ENCODE data around the gene STK40.

The STK40 gene

DNA sequence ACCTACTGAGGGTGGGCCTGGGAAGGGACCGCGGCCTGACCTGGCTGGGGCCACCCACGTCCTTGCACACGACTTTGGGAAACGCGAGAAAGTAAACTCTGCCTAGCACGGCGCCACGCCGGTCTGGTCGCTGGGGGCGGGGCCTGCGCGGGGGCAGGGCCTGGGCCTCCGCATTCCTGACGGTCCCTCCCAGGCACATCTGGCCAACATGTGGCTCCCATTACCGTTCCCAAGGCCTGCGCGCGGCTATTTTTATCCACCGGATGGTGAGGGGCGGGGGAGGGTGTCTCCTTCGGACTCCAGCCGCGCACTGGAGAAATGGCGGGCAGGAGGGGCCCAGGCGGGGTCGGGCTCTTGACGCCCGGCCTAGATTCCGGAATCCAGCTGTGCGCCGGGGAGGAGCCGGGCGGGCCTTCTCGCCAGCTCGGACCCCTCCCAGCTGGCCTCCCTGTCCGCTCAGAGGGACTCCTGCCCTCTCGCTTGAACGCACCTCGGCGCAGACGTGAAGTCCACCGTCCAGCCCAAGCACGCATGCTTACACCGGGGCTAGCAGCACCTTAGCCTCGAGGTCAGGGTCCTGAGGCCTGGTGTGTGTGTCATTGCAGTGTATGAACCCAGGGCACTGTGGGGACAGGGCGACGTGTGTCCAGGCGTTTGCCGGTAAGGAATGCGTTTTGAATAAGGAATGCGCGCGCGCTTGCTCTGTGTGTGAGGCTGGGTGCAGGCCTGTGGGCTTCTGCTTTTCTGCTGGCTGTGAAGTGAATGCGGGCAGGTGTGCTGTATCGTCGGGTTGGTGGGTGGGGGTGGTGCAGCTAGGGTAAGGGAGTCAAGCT, 64.4 kb downstream of the STK40 start:
- H3K9ac ChIP-seq (ENCODE audit: low read depth, low read length): peak overlapping the region; percentile 81
- no peaks in the 10 kb centered on the region for H3K4me1 ChIP-seq (ENCODE audit: control insufficient read depth, insufficient read depth, low read length)
- peak overlapping the region; percentile 47 for H3K4me3 ChIP-seq (ENCODE audit: low read depth, low read length)
- H3K36me3 ChIP-seq (ENCODE audit: control insufficient read depth, insufficient read depth, low read length): no peaks in the 10 kb centered on the region
- H3K9me3 ChIP-seq (ENCODE audit: control insufficient read depth, insufficient read depth, low read length): no peaks in the 10 kb centered on the region
- peaks cover 43% of the 10 kb centered on the region for H3K27me3 ChIP-seq (ENCODE audit: control insufficient read depth, insufficient read depth, low read length)

DNA sequence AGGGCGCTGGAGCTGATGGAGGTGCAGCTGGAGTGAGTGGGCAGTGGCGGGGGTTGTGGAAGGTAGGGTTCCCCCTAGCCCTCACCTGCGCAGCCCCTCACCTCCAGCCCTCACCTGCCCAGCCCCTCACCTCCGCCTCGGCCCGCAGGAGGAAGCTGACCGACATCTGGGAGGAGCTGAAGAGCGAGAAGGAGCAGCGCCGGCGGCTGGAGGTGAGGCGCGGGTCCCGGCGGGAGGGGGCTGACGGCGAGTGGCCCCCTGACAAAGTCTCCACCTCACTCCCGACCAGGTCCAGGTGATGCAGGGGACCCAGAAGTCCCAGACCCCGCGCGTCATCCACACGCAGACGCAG, 65.0 kb downstream of the STK40 start:
- Histone ChIP-seq H3K27me3 (ENCODE audit: control insufficient read depth, insufficient read depth, low read length) (peaks cover 40% of the 10 kb centered on the region), H3K36me3 (ENCODE audit: control insufficient read depth, insufficient read depth, low read length) (no peaks in the 10 kb centered on the region), H3K4me3 (ENCODE audit: low read depth, low read length) (peak overlapping the region; percentile 47), H3K4me1 (ENCODE audit: control insufficient read depth, insufficient read depth, low read length) (no peaks in the 10 kb centered on the region), H3K9ac (ENCODE audit: low read depth, low read length) (peak overlapping the region; percentile 81), H3K9me3 (ENCODE audit: control insufficient read depth, insufficient read depth, low read length) (no peaks in the 10 kb centered on the region)

DNA sequence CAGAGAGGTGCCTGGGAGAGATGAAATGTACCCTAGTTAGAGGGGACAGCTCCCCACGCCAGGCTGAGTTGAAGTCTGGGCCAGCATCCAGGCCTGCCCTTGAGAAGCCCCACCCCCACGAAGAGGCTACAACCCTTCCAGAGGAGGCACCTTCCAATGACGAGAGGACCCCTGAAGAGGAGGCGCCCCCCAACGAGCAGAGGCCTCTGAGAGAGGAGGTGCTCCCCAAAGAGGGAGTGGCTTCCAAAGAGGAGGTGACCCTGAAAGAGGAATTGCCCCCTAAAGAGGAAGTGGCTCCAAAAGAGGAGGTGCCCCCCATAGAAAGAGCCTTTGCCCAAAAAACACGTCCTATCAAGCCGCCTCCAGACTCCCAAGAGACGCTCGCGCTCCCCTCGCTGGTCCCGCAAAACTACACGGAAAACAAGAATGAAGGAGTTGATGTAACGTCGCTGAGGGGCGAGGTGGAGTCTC, 65.4 kb downstream of the STK40 start:
- Histone ChIP-seq H3K9ac (ENCODE audit: low read depth, low read length) (peak overlapping the region; percentile 81), H3K27me3 (ENCODE audit: control insufficient read depth, insufficient read depth, low read length) (peaks cover 38% of the 10 kb centered on the region), H3K4me1 (ENCODE audit: control insufficient read depth, insufficient read depth, low read length) (no peaks in the 10 kb centered on the region), H3K9me3 (ENCODE audit: control insufficient read depth, insufficient read depth, low read length) (no peaks in the 10 kb centered on the region), H3K36me3 (ENCODE audit: control insufficient read depth, insufficient read depth, low read length) (no peaks in the 10 kb centered on the region), H3K4me3 (ENCODE audit: low read depth, low read length) (peak overlapping the region; percentile 47)

DNA sequence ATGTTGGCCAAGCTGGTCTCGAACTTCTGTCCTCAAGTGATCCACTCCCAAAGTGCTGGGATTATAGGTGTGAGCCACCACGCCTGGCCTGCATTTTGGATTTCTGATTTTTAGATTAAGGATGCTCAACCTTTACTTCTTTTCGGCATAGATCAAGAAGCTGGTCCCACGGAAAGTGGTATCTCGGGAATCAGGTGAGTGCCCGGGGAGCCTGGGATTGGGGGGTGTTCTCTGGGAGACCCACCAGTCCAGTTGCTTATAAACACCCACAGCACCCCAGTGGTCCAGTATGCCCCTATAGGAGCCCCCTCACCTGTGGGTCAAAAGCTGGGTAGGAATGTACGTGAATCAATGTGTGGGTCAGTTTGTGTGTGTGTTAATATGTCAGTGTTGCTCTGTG, 76.3 kb downstream of the STK40 start:
- H3K4me3 ChIP-seq (ENCODE audit: low read depth, low read length): no peak overlapping the region
- H3K36me3 ChIP-seq (ENCODE audit: control insufficient read depth, insufficient read depth, low read length): peaks cover 3% of the 10 kb centered on the region
- no peaks in the 10 kb centered on the region for H3K27me3 ChIP-seq (ENCODE audit: control insufficient read depth, insufficient read depth, low read length)
- no peaks in the 10 kb centered on the region for H3K9me3 ChIP-seq (ENCODE audit: control insufficient read depth, insufficient read depth, low read length)
- peaks cover 3% of the 10 kb centered on the region for H3K4me1 ChIP-seq (ENCODE audit: control insufficient read depth, insufficient read depth, low read length)
- no peak overlapping the region for H3K9ac ChIP-seq (ENCODE audit: low read depth, low read length)

DNA sequence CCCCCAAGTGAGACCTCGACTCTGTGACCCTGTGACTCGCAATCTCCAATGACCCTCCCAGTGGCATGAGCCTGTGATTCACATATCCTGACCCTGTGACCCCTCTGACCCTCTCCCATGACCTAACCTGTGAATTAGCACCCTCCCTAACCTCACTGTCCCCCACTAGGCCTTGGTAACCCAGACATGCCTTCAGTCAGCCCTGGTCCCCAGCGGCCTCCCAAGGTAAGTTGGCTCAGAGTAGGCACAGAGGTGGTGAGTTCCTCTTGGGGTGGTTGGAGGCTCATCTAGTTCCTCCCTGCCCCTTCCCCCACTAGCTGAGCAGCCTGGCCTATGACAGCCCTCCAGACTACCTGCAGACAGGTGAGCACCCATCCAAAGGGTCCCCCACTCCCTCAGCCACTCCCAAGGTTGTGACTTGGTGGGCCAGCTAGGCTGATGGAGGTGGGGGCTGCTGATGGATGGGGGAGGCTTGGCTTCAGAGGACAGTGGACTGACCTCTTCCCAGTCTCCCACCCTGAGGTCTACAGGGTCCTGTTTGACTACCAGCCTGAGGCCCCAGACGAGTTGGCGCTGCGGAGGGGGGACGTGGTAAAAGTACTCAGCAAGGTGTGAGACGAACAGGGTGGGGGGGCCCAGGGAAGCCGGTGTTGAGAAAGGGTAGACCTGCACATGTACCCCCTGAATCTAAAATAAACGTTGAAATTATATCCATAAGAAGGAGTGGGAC, 78.0 kb downstream of the STK40 start:
- Histone ChIP-seq H3K36me3 (ENCODE audit: control insufficient read depth, insufficient read depth, low read length) (peaks cover 12% of the 10 kb centered on the region), H3K9ac (ENCODE audit: low read depth, low read length) (no peak overlapping the region), H3K4me1 (ENCODE audit: control insufficient read depth, insufficient read depth, low read length) (peaks cover 3% of the 10 kb centered on the region), H3K9me3 (ENCODE audit: control insufficient read depth, insufficient read depth, low read length) (no peaks in the 10 kb centered on the region), H3K27me3 (ENCODE audit: control insufficient read depth, insufficient read depth, low read length) (no peaks in the 10 kb centered on the region), H3K4me3 (ENCODE audit: low read depth, low read length) (peak overlapping the region; percentile 84)

DNA sequence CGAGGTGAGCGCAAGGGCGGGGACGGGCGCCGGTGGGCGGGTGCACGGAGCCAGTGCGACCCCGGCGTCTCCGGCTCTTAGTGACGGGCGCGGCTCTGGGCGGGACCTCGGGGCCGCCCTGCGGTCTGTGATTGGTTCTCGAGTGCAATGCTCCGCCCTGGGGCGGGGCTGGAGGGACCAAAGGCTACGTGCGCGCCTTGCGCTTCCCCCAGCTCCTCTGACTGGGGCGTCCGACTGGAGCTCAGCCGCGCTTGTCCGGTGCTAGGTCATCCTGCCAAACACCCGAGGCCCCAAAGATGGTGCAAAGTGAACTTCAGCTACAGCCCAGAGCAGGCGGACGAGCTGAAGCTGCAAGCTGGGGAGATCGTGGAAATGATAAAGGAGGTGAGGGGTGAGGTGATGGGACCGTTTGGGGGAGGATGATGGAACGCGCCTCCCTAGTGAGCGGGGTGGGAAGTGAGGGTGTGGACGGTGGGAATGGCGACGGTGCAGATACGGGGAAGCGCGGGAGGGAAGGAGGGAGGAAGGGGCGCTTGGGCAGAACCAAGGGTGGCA, 78.7 kb downstream of the STK40 start:
- no peak overlapping the region for H3K9ac ChIP-seq (ENCODE audit: low read depth, low read length)
- H3K4me3 ChIP-seq (ENCODE audit: low read depth, low read length): peak overlapping the region; percentile 84
- H3K9me3 ChIP-seq (ENCODE audit: control insufficient read depth, insufficient read depth, low read length): no peaks in the 10 kb centered on the region
- no peaks in the 10 kb centered on the region for H3K27me3 ChIP-seq (ENCODE audit: control insufficient read depth, insufficient read depth, low read length)
- H3K36me3 ChIP-seq (ENCODE audit: control insufficient read depth, insufficient read depth, low read length): peaks cover 20% of the 10 kb centered on the region
- peaks cover 3% of the 10 kb centered on the region for H3K4me1 ChIP-seq (ENCODE audit: control insufficient read depth, insufficient read depth, low read length)

DNA sequence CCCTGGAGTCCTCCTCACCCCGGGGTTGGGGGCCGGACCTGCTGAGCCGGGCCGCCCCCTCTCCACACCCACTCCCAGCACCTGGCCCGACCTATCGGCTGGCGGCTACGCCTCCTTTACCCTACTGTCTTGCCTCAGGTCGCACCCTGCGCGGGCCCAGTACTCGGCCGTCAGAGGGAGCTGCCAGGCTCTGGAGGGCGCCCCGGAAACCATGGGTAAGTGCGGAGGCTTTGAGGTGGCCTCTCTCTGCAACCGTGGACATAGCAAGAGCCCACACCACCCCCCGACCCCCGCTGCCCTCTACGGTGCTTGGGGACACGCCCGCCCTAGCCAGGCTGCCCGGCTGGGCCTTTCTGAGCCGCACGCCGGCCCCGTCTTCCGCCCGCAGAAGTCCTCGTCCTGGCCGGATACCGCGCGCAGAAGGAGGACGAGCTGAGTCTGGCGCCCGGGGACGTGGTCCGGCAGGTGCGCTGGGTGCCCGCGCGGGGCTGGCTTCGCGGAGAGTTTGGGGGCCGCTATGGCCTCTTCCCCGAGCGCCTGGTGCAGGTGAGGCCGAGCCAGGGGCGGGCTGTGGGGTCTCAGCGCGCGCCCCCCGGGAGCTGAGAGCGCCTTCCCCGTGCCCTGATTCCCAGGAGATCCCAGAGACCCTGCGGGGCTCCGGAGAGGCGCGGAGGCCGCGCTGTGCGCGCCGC, 79.4 kb downstream of the STK40 start, which contains the start of gene SH3D21:
Gene SH3D21 (plus strand): TSS at position 159 of the 692 bp plus-strand sequence. CDS start 53 bp downstream, at position 212.
- Histone ChIP-seq H3K9ac (ENCODE audit: low read depth, low read length) (peak within 1 kb of the TSS; percentile 54), H3K9me3 (ENCODE audit: control insufficient read depth, insufficient read depth, low read length) (no peaks in the 10 kb centered on the region), H3K4me3 (ENCODE audit: low read depth, low read length) (peak within 1 kb of the TSS; percentile 84), H3K4me1 (ENCODE audit: control insufficient read depth, insufficient read depth, low read length) (peaks cover 3% of the 10 kb centered on the region), H3K27me3 (ENCODE audit: control insufficient read depth, insufficient read depth, low read length) (no peaks in the 10 kb centered on the region), H3K36me3 (ENCODE audit: control insufficient read depth, insufficient read depth, low read length) (peaks cover 24% of the 10 kb centered on the region)

DNA sequence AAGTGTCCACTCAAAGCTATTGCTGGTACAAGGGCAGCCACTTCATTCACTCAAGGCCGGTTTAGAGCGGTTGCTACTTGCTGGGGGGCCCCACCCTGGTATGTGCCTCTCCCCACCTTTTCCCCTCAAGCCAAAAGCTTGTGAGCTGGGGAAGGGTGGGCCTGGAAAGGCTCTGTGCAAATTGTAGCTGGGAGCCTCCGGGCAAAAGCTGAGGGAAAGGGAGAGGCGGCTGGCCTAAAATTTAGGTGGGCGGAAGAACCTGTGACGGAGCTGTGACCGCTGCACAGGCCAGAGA, 79.9 kb downstream of the STK40 start:
- Histone ChIP-seq H3K4me1 (ENCODE audit: control insufficient read depth, insufficient read depth, low read length) (peaks cover 3% of the 10 kb centered on the region), H3K9me3 (ENCODE audit: control insufficient read depth, insufficient read depth, low read length) (no peaks in the 10 kb centered on the region), H3K36me3 (ENCODE audit: control insufficient read depth, insufficient read depth, low read length) (peaks cover 29% of the 10 kb centered on the region), H3K9ac (ENCODE audit: low read depth, low read length) (peak overlapping the region; percentile 49), H3K27me3 (ENCODE audit: control insufficient read depth, insufficient read depth, low read length) (no peaks in the 10 kb centered on the region), H3K4me3 (ENCODE audit: low read depth, low read length) (peak overlapping the region; percentile 40)

DNA sequence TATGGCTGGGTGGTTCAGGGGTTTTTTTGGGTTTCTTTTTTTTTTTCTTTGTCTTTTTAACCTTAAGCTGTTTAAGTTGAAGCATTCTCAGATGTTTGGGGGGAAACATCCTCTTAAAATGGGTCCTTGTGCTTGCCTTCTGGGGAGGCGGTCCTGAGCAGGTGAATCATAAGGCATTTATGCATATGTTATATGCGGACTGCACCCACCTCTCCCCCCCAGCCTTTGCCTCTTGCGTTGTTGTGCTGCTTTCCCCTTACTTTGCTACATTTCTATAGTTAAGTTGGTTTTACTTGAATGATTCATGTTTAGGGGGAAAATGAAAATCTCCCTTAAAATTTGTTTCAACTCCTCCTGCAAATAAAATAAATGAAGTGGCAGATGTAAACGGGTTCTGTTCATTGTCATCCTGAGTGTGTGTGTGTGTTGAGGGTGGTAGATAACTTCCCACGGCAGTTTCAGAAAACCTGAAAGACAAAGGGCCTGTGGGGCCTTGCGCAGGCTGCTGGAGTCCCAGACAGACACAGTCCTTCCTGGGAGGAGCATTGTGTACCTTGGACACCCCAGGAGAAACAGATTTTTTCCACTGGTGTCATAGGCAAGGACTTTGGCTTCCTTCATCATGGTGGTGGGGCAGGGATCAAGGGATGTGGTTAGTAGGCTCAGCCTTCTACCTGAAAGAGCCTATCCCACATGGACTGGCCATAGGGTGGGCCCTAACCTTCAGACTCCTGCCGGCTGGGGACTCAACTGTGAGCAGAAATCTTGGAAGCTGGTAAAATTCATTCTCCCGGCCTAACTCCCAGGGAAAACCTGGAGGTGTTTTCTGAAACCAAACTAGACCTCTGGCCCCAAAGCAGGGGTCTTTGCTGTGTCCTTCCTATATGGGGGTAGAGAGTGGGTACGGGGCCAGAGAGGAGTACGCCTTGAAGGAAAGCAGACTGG, 80.5 kb downstream of the STK40 start:
- Histone ChIP-seq H3K27me3 (ENCODE audit: control insufficient read depth, insufficient read depth, low read length) (no peaks in the 10 kb centered on the region), H3K4me3 (ENCODE audit: low read depth, low read length) (peak overlapping the region; percentile 40), H3K9me3 (ENCODE audit: control insufficient read depth, insufficient read depth, low read length) (no peaks in the 10 kb centered on the region), H3K9ac (ENCODE audit: low read depth, low read length) (peak overlapping the region; percentile 49), H3K36me3 (ENCODE audit: control insufficient read depth, insufficient read depth, low read length) (peaks cover 34% of the 10 kb centered on the region), H3K4me1 (ENCODE audit: control insufficient read depth, insufficient read depth, low read length) (peaks cover 3% of the 10 kb centered on the region)

DNA sequence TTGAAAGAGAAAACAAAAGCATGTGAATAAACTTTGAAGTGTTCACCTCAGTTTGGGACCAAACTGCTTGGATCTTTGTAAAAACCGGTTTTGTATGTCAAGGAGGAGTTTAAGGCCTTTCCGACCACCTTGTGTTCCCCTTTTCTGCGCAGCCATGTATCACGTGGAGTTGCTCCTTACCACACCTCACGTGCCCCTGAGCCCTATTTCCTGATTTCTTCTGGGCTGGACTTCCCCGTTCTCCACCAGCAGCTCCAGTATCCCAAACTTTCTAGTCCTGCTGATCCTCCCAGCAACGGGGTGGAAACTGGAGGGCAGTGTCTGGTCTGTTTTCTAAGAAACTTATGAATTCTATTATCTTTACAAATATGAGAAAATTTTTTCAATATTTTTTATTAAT, 81.2 kb downstream of the STK40 start:
- Histone ChIP-seq H3K36me3 (ENCODE audit: control insufficient read depth, insufficient read depth, low read length) (peaks cover 40% of the 10 kb centered on the region), H3K27me3 (ENCODE audit: control insufficient read depth, insufficient read depth, low read length) (no peaks in the 10 kb centered on the region), H3K9ac (ENCODE audit: low read depth, low read length) (no peak overlapping the region), H3K4me3 (ENCODE audit: low read depth, low read length) (no peak overlapping the region), H3K4me1 (ENCODE audit: control insufficient read depth, insufficient read depth, low read length) (peaks cover 3% of the 10 kb centered on the region), H3K9me3 (ENCODE audit: control insufficient read depth, insufficient read depth, low read length) (no peaks in the 10 kb centered on the region)

Data from iPS-15b (cell line).